Endothelial cell (in vitro differentiated cells): ENCODE measurements around the gene RPLP1. TPM values are rescaled to one million over a fixed set of nuclear protein-coding genes. Genes with fewer than 3 reads are reported as not detected.
A peak's percentile ranks its signal among the peaks of the same experiment; 100 is the strongest.

Experiments
- DNase-seq: peaks from one replicate; pipeline ENCODE4 v3.0.0; 2021; ENCODE audit warnings: low spot score
- H3K27ac Mint-ChIP-seq: one replicate; pipeline ENCODE4 v1.8.0; 2021; ENCODE audit warnings: mixed read lengths, inconsistent platforms; ENCODE audit not compliant: unreplicated experiment
- H3K27me3 Mint-ChIP-seq: one replicate; pipeline ENCODE4 v1.8.0; 2021; ENCODE audit warnings: mild to moderate bottlenecking, moderate library complexity, mixed read lengths, inconsistent platforms; ENCODE audit not compliant: unreplicated experiment
- H3K36me3 Mint-ChIP-seq: one replicate; pipeline ENCODE4 v1.8.0; 2021; ENCODE audit warnings: mild to moderate bottlenecking, low read depth, mixed read lengths, inconsistent platforms; ENCODE audit not compliant: unreplicated experiment
- H3K4me1 Mint-ChIP-seq: one replicate; pipeline ENCODE4 v1.8.0; 2021; ENCODE audit warnings: mild to moderate bottlenecking, mixed read lengths, inconsistent platforms; ENCODE audit not compliant: unreplicated experiment
- H3K4me3 Mint-ChIP-seq: one replicate; pipeline ENCODE4 v1.8.0; 2021; ENCODE audit warnings: mild to moderate bottlenecking, mixed read lengths, inconsistent platforms; ENCODE audit not compliant: unreplicated experiment
- H3K9me3 Mint-ChIP-seq: one replicate; pipeline ENCODE4 v1.8.0; 2021; ENCODE audit warnings: mixed read lengths, inconsistent platforms; ENCODE audit not compliant: unreplicated experiment
- total RNA-seq: library from RNA; stranded (reverse); fragmentation: NEBNext Ultra II Directional; extraction: Animal tissue kit (Norgen Biotek cat#: 25700); gene quantifications from one replicate; pipeline ENCODE4 v1.2.1, GENCODE V29; 2021; ENCODE audit not compliant: unreplicated experiment
- TF ChIP-seq, protein P1 (sequence below): fragments of 200-600 bp; sonication (generic); IDR thresholded peaks from one replicate; pipeline ENCODE4 v1.5.0; 2021; ENCODE audit warnings: antibody characterized with exemption; ENCODE audit not compliant: unreplicated experiment

RPLP1 gene
- total RNA-seq, 1 donor from 2014 or later = 1,903 TPM

DNA sequence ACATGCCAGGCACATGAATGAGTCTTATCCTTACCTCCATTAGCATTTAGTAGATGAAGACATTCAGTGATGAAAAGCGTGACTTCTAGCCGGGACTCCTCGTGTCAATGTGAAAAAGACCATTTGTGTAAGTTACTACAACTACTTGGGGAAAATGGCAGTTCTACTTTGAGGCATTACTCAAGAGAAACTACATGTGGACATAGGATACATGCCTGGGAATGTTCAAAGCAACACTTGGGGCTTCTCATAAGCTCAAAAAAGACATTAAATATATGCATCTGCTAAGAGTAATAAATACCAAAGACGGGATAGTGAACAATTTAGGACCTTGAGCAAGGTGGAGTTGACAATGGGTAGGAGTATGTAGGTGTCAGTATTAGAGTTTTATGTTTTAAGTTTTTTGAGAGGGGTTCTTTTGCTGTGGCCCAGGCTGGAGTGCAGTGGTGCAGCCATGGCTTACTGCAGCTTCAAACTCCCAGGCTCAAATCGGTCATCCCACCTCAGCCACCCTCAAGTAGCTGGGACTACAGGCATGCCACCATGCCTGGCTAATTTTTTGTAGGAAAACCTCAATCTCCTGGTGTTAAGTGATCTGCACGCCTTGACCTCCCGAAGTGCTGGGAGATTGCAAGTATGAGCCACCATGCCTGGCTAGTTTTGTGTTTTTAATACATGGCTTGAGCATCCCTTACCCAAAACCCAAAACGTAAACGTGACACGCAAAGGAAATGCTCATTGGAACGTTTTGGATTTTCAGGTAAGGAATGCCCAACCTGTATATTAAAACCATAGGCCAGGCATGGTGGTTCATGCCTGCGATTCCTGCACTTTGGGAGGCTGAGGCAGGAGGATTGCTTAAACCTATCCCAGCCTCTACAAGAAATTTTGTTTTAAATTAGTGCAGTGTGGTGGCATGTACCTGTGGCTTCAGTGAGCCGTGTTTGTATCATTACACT is 3.9 kb downstream of the RPLP1 start:
- TF ChIP-seq, protein P1, sequence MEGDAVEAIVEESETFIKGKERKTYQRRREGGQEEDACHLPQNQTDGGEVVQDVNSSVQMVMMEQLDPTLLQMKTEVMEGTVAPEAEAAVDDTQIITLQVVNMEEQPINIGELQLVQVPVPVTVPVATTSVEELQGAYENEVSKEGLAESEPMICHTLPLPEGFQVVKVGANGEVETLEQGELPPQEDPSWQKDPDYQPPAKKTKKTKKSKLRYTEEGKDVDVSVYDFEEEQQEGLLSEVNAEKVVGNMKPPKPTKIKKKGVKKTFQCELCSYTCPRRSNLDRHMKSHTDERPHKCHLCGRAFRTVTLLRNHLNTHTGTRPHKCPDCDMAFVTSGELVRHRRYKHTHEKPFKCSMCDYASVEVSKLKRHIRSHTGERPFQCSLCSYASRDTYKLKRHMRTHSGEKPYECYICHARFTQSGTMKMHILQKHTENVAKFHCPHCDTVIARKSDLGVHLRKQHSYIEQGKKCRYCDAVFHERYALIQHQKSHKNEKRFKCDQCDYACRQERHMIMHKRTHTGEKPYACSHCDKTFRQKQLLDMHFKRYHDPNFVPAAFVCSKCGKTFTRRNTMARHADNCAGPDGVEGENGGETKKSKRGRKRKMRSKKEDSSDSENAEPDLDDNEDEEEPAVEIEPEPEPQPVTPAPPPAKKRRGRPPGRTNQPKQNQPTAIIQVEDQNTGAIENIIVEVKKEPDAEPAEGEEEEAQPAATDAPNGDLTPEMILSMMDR = no peak
- no peak overlapping the region for H3K27ac Mint-ChIP-seq
- DNase-seq = no peak
- peaks cover 12% of the 10 kb centered on the region for H3K36me3 Mint-ChIP-seq
- no peaks in the 10 kb centered on the region for H3K27me3 Mint-ChIP-seq
- H3K4me1 Mint-ChIP-seq = peaks cover 24% of the 10 kb centered on the region
- peak overlapping the region; percentile 66 for H3K4me3 Mint-ChIP-seq
- H3K9me3 Mint-ChIP-seq = no peaks in the 10 kb centered on the region

DNA sequence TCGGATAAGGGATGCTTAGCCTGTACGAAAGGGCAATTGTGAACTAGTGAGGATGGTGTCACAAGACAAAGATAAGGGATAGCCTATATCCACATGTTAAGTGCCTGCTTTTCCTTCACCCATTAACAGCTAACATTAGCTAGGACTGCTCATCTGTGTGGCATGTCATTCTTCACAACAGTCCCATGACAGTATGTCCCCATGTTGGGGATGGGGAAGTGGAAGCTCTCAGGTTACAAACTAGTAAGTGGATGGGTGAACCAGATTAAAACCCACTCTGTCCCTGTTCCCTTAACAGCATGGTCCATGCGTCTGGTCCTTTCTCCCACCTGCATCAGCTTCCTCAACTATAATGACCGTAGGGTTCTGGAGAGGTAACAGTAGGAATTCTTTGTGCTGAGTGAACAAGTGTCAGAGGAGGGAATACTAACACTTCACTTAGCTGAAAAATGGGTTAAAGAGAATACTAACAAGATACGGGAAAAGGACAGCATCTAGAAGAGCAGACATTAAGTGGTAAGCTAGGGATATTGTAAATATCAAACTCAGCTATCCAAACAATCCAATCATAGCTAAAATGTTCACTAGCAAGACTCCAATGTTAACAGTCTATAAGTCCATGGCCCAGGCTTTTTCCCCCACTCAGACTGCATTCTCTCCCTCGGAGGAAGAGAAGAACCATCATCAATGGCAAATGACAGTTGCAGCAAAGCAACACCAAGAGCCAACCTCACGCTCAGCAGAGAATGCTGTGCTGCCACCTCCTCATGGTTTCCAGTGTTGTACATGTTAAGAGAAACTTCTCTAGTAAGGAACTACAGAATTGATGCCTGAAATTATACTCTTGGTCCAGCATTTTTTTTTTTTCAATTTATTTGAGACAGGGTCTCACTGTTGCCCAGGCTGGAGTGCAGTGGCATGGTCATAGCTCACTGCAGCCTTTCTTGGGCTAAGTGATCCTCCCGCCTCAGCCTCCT is 5.0 kb downstream of the RPLP1 start:
- H3K36me3 Mint-ChIP-seq = peaks cover 12% of the 10 kb centered on the region
- DNase-seq = no peak
- H3K4me3 Mint-ChIP-seq = no peak overlapping the region
- H3K27me3 Mint-ChIP-seq = no peaks in the 10 kb centered on the region
- H3K4me1 Mint-ChIP-seq = peaks cover 17% of the 10 kb centered on the region
- H3K9me3 Mint-ChIP-seq = no peaks in the 10 kb centered on the region
- H3K27ac Mint-ChIP-seq = no peak overlapping the region
- TF ChIP-seq, protein P1 = no peak

DNA sequence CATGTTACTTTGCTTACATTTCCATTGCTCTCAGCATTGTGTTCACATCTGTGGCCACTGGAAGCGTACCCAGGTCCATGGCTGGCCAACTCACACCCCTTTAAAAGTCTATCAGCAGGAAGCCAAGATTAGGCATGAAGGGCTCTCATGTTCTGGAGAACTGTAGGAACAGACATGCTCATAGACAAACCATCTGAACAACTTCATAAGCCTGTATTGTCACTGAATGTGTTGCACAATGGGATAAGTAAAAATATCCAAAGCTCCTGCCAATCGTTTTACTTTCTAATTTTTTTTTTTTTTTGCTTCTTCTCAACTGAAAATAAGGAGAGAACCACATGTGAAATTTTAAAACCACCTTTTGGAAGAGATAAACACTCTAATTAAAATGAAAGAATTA is 6.4 kb downstream of the RPLP1 start:
- TF ChIP-seq, protein P1 = no peak
- peaks cover 2% of the 10 kb centered on the region for H3K27me3 Mint-ChIP-seq
- H3K4me1 Mint-ChIP-seq = peaks cover 10% of the 10 kb centered on the region
- no peaks in the 10 kb centered on the region for H3K9me3 Mint-ChIP-seq
- no peak overlapping the region for H3K27ac Mint-ChIP-seq
- H3K4me3 Mint-ChIP-seq = no peak overlapping the region
- H3K36me3 Mint-ChIP-seq = peaks cover 12% of the 10 kb centered on the region
- DNase-seq = no peak

DNA sequence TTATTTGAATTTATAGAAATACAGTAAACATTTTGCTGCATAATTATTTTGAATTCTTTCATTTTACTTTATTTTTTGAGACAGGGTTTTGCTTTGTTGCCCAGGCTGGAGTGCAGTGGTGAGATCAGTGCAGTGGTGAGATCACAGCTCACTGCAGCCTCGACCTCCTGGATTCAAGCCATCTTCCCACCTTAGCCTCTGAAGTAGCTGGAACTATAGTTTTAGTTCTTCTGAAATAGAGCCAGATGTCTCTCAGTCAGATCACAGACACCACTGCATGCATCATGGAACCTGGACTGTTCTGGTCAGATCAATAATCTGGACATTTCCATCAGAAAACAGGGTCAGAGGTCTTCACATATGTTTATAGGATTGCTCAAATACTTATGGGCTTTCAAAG is 7.9 kb downstream of the RPLP1 start:
- peaks cover 8% of the 10 kb centered on the region for H3K36me3 Mint-ChIP-seq
- no peaks in the 10 kb centered on the region for H3K4me1 Mint-ChIP-seq
- H3K4me3 Mint-ChIP-seq = no peak overlapping the region
- H3K27me3 Mint-ChIP-seq = peaks cover 2% of the 10 kb centered on the region
- no peaks in the 10 kb centered on the region for H3K9me3 Mint-ChIP-seq
- TF ChIP-seq, protein P1 = no peak
- DNase-seq = no peak
- H3K27ac Mint-ChIP-seq = no peak overlapping the region
